Frontal cortex (tissue), 4 donors: ENCODE results near the gene ATXN2L. TPM values are rescaled to one million over a fixed set of nuclear protein-coding genes. Genes with fewer than 3 reads are reported as not detected.

Experiments used
- DNase-seq, 2 donors: peaks; one replicate each; pipeline ENCODE4 v3.0.0; 2012; ENCODE audit warnings: low spot score in 2 of 2
- FAIRE-seq: peaks from 2 replicates; lab custom pipeline; 2012; peaks lifted over from hg19 to GRCh38; lab: Jason Lieb, UNC
- total RNA-seq: library from RNA; depleted of rRNA; stranded (reverse); fragments of >200 nt; gene quantifications from one replicate; pipeline ENCODE4 v1.2.3, GENCODE V29; 2014
- donor health status: control.
- donor health status: control.
- donor health status: control.

Gene ATXN2L
- total RNA-seq, 1 donor from 2014 or later, result 18.3 TPM

GRCh38 chr16:28835864-28836760, 13.3 kb downstream of the ATXN2L start:
- no peak for DNase-seq
- FAIRE-seq, result no peak

GRCh38 chr16:28836761-28837064, 13.9 kb downstream of the ATXN2L start:
- FAIRE-seq (no peak), DNase-seq (no peak)

DNA sequence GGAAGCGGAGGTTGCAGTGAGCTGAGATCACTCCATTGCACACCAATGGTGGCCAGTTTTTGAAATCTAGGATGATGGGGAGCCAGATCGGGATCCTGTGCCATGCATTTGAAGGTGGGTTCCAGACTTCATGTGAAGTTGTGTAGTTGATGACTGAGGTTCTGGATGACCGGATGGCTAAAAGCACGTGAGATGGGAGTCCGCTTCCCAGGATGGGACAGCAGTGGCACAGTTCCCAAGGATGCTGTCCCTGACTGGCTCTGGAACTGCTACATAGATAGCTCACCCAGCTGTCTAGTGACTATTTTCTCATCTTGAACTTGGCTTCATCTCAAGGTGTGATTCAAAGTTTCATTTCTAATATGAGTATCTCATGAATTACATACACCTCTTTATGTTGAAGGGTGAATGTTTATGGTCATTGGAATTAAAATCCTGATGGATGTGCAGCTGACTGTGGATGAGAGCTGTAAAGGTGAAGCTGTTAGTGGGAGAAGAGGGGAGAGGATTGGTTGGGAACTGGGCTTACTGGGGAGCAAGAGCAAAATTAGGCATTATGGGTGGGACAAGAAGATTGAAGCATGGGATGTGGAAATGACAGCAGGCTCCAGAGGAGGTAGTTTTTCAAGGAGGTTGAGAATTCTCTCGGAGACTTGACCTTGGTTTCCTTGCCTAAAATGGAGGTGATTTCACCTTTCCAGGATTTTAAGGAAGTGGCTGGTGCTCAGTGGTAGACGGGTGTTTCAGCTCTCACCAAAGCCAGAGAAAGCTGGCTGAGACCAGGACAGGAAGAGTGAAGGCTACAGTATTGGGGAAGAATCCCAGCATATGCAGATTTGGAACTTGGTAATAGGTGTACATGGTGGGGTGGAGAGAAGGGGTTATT, 15.1 kb downstream of the ATXN2L start:
- FAIRE-seq (no peak), DNase-seq (no peak)

- FAIRE-seq (no peak), DNase-seq (no peak)
Measured at GRCh38 chr16:28838558-28838918, 15.7 kb downstream of the ATXN2L start.

DNA sequence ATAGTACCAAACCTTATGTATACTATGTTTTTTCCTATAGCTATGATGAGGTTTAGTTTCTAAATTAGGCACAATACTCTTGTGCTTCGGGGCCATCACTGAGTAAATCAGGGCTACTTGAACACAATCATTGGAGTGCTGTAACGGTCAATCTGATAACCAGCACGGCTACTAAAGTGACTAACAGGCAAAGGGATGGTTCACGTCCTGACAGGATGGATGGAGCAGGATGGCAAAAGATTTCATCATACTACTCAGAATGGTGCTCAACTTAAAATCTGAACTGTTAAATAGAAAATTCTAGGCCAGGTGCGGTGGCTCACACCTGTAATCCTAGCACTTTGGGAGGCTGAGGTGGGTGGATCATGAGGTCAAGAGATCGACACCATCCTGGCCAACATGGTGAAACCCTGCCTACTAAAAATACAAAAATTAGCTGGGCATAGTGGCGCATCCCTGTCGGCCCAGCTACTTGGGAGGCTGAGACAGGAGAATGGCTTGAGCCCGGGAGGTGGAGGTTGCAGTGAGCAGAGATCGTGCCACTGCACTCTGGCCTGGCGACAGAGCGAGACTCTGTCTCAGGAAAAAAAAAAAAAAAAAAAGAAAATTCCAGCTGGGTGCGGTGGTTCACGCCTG, 16.3 kb downstream of the ATXN2L start:
- no peak for DNase-seq
- FAIRE-seq, result no peak

DNA sequence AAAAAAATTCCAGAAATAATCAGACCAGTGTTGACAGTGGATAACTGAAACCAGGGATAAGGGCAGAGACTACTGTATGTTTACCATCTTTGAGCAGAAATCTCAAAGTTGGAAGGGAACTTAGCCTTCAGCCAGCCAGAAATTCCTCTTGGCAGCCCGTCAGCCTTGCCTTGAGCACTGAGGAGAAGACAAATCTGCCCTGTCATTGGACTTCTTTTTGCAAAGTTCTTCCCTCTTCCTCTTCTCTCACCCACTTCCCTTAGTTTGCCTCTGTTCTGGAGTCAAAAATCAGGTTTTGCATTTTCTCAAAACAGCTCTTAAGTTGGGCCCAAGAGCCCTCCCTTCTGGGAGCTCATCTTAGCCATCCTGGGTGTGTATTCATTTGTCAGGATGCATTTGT, 17.1 kb downstream of the ATXN2L start:
- no peak for DNase-seq
- no peak for FAIRE-seq

DNA sequence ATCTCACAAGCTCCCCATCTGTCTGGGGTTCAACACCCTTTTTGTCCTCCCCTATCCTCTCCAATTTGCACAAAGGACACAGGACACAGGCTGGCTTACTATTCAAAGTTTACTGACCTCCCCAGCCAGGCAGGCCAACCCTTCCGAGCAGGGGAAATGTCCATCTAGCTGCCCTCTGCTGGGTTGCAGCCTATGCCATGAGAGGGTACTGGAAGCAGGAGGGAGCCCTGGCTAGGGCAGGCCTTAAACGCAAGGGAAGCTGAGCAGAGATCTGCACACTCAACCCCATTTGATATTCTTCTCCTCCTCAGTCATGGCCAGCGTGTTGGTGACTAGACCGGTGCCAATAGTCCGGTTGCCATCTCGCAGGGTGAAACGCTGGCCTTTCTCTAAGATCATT, 19.9 kb downstream of the ATXN2L start:
- FAIRE-seq, result no peak
- no peak for DNase-seq

- FAIRE-seq (no peak), DNase-seq (no peak)
Measured at GRCh38 chr16:28843766-28844165, 21.0 kb downstream of the ATXN2L start.

- no peak for DNase-seq
- FAIRE-seq, result no peak
Measured at GRCh38 chr16:28844226-28844885, 21.6 kb downstream of the ATXN2L start.

- DNase-seq, result no peak
- no peak for FAIRE-seq
Measured at GRCh38 chr16:28845293-28845692, 22.5 kb downstream of the ATXN2L start.

DNA sequence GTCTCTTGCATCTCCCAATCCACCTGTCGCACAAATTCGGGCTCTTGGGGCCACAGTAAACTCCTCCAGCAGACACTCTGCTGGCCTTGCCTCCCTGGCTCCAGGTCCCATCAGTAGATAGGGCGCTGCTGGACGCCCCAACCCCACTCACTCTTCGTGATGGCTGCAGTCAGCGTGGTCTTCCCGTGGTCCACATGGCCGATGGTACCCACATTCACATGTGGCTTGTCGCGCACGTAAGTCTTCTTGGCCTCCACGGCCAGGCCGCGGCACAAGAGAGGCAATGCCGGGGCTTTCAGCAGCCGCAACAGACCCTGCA, 22.9 kb downstream of the ATXN2L start:
- FAIRE-seq (no peak), DNase-seq (no peak)

GRCh38 chr16:28846080-28846932, 23.5 kb downstream of the ATXN2L start, which contains the start of gene TUFM:
TUFM (minus strand) TSS chr16:28846348; CDS start chr16:28846269, 79 bp downstream.
- DNase-seq (peak; percentile 95 to 99), FAIRE-seq (peak; percentile 79)

DNA sequence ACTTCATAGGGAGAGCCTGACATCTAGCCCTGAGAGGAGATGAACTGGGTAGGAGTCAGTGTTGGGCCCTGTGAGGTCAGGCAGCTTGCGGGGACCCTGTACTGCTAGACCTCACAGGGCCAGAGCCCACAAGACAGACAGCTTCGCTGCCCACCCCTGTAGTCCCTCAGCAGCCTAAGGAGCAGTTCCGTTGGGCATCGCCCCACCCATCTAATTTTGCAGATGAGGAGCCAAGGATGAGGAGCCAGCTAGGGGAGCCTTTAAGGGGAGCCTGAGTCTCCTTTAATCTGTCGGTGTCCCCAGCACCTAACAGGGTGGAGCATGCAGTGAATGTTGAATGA, 24.1 kb downstream of the ATXN2L start:
- FAIRE-seq (no peak), DNase-seq (no peak)

GRCh38 chr16:28858421-28858820, 35.6 kb downstream of the ATXN2L start:
- FAIRE-seq, result no peak

DNA sequence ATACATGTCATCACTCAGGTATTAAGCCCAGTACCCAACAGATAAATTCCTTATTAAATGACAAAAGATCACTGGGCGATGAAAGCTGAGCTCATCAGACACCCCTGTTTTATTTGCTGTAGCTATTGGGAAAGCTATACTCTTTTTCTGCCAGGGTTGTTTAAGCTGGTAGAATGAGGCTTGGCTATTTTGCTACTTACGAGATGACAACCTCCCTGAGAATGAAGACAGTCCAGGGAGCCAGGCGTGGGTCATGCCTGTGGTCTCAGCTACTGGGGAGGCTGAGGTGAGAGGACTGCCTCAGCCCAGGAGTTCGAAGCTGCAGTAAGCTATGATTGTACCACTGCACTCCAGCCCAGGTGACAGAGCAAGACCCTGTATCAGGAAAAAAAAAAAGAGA, 36.5 kb downstream of the ATXN2L start:
- DNase-seq (no peak), FAIRE-seq (no peak)

More at GRCh38 chr16:28858421-28858820, 35.6 kb downstream of the ATXN2L start:
- no peak for DNase-seq

DNA sequence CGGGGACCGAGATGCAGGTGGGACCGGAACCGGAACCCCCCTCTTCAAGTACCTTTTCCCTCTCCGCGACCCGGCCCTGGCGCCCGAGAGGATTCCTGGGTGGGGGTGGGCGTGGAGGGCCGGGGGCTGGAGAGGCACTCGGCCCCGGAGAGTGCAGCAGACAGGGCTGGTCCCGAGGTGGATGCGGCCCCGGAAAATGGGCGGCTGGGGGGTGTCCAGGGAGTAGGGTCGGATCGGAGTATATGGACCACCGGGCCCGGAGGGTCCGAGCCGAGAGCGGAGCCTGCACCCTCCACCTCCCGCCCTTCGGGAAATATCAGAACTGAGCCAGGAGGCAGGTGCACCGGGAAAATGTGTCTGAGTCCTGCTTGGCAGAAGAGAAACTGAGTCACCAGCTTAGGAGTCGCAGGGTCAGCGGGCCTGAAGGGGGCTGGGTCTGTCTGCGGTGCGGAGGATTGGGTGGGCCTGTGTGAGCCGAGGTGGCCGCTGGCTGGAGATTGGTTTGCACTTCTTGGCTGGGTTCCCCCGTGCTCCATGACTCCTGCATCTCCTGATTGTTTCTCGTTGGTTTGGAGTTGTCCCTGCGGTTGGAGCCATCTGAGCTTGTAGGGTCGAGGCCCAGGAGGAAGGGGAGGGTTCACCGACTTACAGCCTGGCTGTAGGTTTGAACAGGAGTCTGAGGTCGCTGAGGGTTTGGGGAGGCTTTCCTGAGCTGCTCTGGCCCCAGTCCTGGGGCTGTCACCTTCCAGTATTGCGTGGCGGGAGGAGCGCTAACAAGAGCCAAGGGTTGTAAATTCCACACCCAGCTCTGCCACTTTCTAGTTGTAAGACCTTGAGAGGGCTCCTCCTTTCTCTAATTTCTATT, 41.4 kb downstream of the ATXN2L start:
- FAIRE-seq, result no peak
- DNase-seq, result no peak

DNA sequence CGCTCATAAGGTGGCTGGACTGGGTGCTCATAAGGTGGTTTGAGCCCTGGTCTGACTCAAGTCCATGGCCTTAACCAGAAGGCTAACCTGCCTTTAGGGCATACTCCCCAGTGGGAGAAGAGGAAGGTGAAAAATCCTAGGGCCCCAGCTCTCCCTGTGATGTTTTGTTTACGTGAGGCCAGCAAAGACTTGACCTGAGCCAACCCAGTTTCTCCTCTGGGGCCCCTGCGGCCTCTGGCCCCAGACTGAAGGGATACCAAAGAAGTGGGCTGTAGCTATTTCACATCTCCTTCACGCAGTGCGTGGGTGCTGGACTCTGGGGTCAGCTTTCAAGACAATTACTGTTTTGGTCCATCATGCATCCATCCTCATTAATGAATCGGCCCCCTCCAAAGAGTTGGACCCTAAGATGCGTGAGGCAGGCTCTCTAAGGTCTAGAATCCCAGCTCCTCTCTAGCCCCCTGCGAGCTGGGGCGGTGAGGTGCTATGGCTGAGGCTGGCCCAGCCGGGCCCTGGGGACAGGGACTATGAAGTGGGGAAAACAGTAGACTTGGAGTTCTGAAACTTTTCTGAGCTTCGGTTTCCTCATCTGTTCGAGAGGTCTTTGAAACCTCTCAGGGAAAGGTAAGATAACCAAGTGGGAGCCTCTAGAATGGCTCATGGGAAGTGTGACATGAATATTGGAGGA, 42.3 kb downstream of the ATXN2L start:
- FAIRE-seq, result no peak
- DNase-seq, result no peak
